Neural cell (in vitro differentiated cells): ENCODE data around the gene GABRA4. TPM values are rescaled to one million over a fixed set of nuclear protein-coding genes. Genes with fewer than 3 reads are reported as not detected.
A peak's percentile ranks its signal among the peaks of the same experiment; 100 is the strongest.

ENCODE experiments used
- H2AFZ ChIP-seq: fragments of 200-600, 300-800 bp; sonication (generic), shearing (Covaris generic); 2 replicates; pipeline ENCODE4 v1.6.0; 2014; ENCODE audit warnings: low read depth, mild to moderate bottlenecking, antibody characterized with exemption, low read length, moderate library complexity
- H3F3A ChIP-seq: fragments of 200-600 bp; shearing (Covaris generic); 2 replicates; pipeline ENCODE4 v1.6.1; 2016; ENCODE audit warnings: mild to moderate bottlenecking, moderate library complexity, mixed read lengths, antibody characterized with exemption, low read length; ENCODE audit not compliant: insufficient read depth, poor library complexity, severe bottlenecking
- H3K27ac ChIP-seq: fragments of 200-600, 300-800 bp; sonication (generic), shearing (Covaris generic); 2 replicates; pipeline ENCODE4 v1.5.1; 2014; ENCODE audit warnings: mild to moderate bottlenecking, low read length, moderate library complexity
- H3K27me3 ChIP-seq: fragments of 300-800, 200-600 bp; sonication (generic), shearing (Covaris generic); 2 replicates; pipeline ENCODE4 v1.6.0; 2014; ENCODE audit warnings: mild to moderate bottlenecking, low read depth, low read length, moderate library complexity; ENCODE audit not compliant: insufficient read depth
- H3K36me3 ChIP-seq: fragments of 300-800, 200-600 bp; sonication (generic), shearing (Covaris generic); 2 replicates; pipeline ENCODE4 v1.5.1; 2014; ENCODE audit warnings: mild to moderate bottlenecking, antibody characterized with exemption, low read length, moderate library complexity; ENCODE audit not compliant: insufficient read depth
- H3K4me2 ChIP-seq: fragments of 300-800, 200-600 bp; sonication (generic), shearing (Covaris generic); 2 replicates; pipeline ENCODE4 v1.6.0; 2014; ENCODE audit warnings: mild to moderate bottlenecking, low read length
- H3K4me3 ChIP-seq: fragments of 300-800, 200-600 bp; sonication (generic), shearing (Covaris generic); 2 replicates; pipeline ENCODE4 v1.5.1; 2014; ENCODE audit warnings: mild to moderate bottlenecking, low read length, moderate library complexity
- H3K79me2 ChIP-seq: fragments of 200-600 bp; shearing (Covaris generic); replicated peaks from 2 replicates; pipeline ENCODE4 v1.6.0; 2014; ENCODE audit warnings: mild to moderate bottlenecking, low read length, moderate library complexity; ENCODE audit not compliant: insufficient read depth
- H3K9ac ChIP-seq: fragments of 300-800, 200-600 bp; sonication (generic), shearing (Covaris generic); 2 replicates; pipeline ENCODE4 v1.6.1; 2016; ENCODE audit warnings: mild to moderate bottlenecking, low read length, mixed read lengths
- H3K9me2 ChIP-seq: fragments of 200-600 bp; shearing (Covaris generic); 2 replicates; pipeline ENCODE4 v1.6.1; 2016; ENCODE audit warnings: mild to moderate bottlenecking, low read length, mixed read lengths; ENCODE audit not compliant: insufficient read depth
- H3K9me3 ChIP-seq: fragments of 200-600, 300-800 bp; sonication (generic), shearing (Covaris generic); 2 replicates; pipeline ENCODE4 v1.6.1; 2016; ENCODE audit warnings: mild to moderate bottlenecking, mixed run types, low read length, moderate library complexity, mixed read lengths
- H4K20me1 ChIP-seq: fragments of 200-600 bp; shearing (Covaris generic); 2 replicates; pipeline ENCODE4 v1.6.1; 2016; ENCODE audit warnings: mild to moderate bottlenecking, mixed run types; ENCODE audit not compliant: insufficient read depth
- EP300 ChIP-seq: fragments of 450-650 bp; conservative IDR thresholded peaks from 2 replicates; pipeline ENCODE4 v1.6.1; 2014; ENCODE audit warnings: antibody characterized with exemption, mild to moderate bottlenecking, moderate library complexity; ENCODE audit not compliant: poor library complexity, severe bottlenecking
- EZH2 ChIP-seq: fragments of 200-600, 300-800 bp; shearing (Covaris generic), sonication (generic); IDR thresholded peaks from 2 replicates; pipeline ENCODE4 v1.6.1; 2014; ENCODE audit warnings: antibody characterized with exemption, low read length, borderline replicate concordance, mild to moderate bottlenecking; ENCODE audit not compliant: insufficient read depth, poor library complexity, severe bottlenecking
- MXI1 ChIP-seq: fragments of 450-650 bp; conservative IDR thresholded peaks from 2 replicates; pipeline ENCODE4 v1.6.1; 2014; ENCODE audit warnings: antibody characterized with exemption, mild to moderate bottlenecking; ENCODE audit not compliant: poor library complexity, severe bottlenecking
- POLR2AphosphoS5 ChIP-seq: IDR thresholded peaks from 2 replicates; pipeline ENCODE4 v1.6.1; 2012
- RAD21 ChIP-seq: fragments of 450-650 bp; conservative IDR thresholded peaks from 2 replicates; pipeline ENCODE4 v1.6.1; 2014; ENCODE audit warnings: antibody characterized with exemption, mild to moderate bottlenecking, moderate library complexity
- SMC3 ChIP-seq: fragments of 450-650 bp; conservative IDR thresholded peaks from 2 replicates; pipeline ENCODE4 v1.6.1; 2014; ENCODE audit warnings: antibody characterized with exemption, mild to moderate bottlenecking, moderate library complexity; ENCODE audit not compliant: poor library complexity
- TAF1 ChIP-seq: IDR thresholded peaks from 2 replicates; pipeline ENCODE4 v1.6.1; 2012; ENCODE audit warnings: low read depth
- polyA plus RNA-seq: library from polyadenylated mRNA; depleted of rRNA; stranded (reverse); fragments of >200 nt; gene quantifications from 2 replicates; pipeline ENCODE4 v1.2.3, GENCODE V29; 2014
- TF ChIP-seq, protein P1 (sequence below): IDR thresholded peaks from 2 replicates; pipeline ENCODE4 v1.6.1; 2012; ENCODE audit warnings: borderline replicate concordance
- TF ChIP-seq, protein P2 (sequence below): fragments of 450-650 bp; IDR thresholded peaks from 2 replicates; pipeline ENCODE4 v1.5.1; 2014; ENCODE audit warnings: antibody characterized with exemption, mild to moderate bottlenecking, moderate library complexity; ENCODE audit not compliant: poor library complexity, severe bottlenecking

Gene GABRA4
- polyA plus RNA-seq, 1 donor from 2014 or later, result 0.33 TPM

DNA sequence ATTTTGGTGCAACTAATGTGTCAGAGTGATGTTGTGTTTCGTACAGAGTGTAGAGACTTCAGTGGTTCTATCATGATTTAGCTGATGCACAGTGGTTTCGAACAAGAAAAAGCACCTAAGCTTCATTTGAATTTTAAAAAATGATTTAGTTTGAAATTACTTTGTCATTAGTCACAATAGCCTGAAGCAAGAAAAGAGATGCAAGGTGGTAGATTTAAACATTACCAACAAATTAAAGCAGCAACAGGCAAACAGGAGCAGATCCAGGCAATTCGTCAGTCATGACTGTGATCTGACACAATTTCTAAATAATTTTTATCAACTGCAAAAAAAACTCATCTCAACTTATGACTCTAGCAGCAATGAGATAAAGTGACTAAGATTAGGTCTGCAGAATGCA is 59.7 kb downstream of the GABRA4 start:
- Histone ChIP-seq H2AFZ (no peak overlapping the region), H3K36me3 (no peaks in the 10 kb centered on the region), H3K27me3 (no peaks in the 10 kb centered on the region), H3K27ac (no peak overlapping the region), H3K9me2 (no peaks in the 10 kb centered on the region), H3K79me2 (no peaks in the 10 kb centered on the region), H3K9ac (no peak overlapping the region), H3K4me2 (no peak overlapping the region), H3F3A (no peaks in the 10 kb centered on the region), H3K9me3 (no peaks in the 10 kb centered on the region), H4K20me1 (no peaks in the 10 kb centered on the region), H3K4me3 (no peak overlapping the region)
- TF ChIP-seq, protein P1, sequence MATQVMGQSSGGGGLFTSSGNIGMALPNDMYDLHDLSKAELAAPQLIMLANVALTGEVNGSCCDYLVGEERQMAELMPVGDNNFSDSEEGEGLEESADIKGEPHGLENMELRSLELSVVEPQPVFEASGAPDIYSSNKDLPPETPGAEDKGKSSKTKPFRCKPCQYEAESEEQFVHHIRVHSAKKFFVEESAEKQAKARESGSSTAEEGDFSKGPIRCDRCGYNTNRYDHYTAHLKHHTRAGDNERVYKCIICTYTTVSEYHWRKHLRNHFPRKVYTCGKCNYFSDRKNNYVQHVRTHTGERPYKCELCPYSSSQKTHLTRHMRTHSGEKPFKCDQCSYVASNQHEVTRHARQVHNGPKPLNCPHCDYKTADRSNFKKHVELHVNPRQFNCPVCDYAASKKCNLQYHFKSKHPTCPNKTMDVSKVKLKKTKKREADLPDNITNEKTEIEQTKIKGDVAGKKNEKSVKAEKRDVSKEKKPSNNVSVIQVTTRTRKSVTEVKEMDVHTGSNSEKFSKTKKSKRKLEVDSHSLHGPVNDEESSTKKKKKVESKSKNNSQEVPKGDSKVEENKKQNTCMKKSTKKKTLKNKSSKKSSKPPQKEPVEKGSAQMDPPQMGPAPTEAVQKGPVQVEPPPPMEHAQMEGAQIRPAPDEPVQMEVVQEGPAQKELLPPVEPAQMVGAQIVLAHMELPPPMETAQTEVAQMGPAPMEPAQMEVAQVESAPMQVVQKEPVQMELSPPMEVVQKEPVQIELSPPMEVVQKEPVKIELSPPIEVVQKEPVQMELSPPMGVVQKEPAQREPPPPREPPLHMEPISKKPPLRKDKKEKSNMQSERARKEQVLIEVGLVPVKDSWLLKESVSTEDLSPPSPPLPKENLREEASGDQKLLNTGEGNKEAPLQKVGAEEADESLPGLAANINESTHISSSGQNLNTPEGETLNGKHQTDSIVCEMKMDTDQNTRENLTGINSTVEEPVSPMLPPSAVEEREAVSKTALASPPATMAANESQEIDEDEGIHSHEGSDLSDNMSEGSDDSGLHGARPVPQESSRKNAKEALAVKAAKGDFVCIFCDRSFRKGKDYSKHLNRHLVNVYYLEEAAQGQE, result no peak
- TF ChIP-seq TAF1, result no peak
- no peak for TF ChIP-seq EZH2
- no peak for TF ChIP-seq RAD21
- no peak for TF ChIP-seq EP300
- no peak for TF ChIP-seq MXI1
- TF ChIP-seq POLR2AphosphoS5, result no peak
- TF ChIP-seq, protein P2, sequence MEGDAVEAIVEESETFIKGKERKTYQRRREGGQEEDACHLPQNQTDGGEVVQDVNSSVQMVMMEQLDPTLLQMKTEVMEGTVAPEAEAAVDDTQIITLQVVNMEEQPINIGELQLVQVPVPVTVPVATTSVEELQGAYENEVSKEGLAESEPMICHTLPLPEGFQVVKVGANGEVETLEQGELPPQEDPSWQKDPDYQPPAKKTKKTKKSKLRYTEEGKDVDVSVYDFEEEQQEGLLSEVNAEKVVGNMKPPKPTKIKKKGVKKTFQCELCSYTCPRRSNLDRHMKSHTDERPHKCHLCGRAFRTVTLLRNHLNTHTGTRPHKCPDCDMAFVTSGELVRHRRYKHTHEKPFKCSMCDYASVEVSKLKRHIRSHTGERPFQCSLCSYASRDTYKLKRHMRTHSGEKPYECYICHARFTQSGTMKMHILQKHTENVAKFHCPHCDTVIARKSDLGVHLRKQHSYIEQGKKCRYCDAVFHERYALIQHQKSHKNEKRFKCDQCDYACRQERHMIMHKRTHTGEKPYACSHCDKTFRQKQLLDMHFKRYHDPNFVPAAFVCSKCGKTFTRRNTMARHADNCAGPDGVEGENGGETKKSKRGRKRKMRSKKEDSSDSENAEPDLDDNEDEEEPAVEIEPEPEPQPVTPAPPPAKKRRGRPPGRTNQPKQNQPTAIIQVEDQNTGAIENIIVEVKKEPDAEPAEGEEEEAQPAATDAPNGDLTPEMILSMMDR, result no peak
- TF ChIP-seq SMC3, result no peak

DNA sequence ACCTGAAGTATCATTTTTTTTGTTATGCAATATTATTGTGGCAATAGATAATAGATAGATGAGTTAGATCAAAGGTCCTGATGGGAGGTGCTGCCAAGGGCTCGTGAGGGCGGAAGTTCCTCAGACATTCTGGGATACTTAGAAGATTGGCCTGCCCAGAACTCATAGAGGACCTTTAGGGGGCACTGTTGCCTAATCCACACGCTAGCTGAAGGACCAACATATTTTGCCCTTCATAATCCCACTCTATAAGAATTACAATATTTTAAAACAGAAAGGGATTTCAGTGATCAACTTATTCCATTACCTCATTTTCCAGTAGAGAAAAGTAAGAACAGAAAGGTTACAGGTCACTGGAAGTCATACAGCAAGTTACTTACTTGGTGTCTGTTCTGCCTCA is 61.4 kb downstream of the GABRA4 start:
- no peak overlapping the region for H3K27ac ChIP-seq
- no peak overlapping the region for H3K4me2 ChIP-seq
- no peaks in the 10 kb centered on the region for H3K27me3 ChIP-seq
- no peaks in the 10 kb centered on the region for H3F3A ChIP-seq
- H4K20me1 ChIP-seq, result no peaks in the 10 kb centered on the region
- TF ChIP-seq SMC3 (peak; percentile 30), RAD21 (peak; percentile 56), POLR2AphosphoS5 (no peak)
- TF ChIP-seq, protein P2, result peak; percentile 45
- H3K9me2 ChIP-seq, result no peaks in the 10 kb centered on the region
- no peak overlapping the region for H3K9ac ChIP-seq
- H3K9me3 ChIP-seq, result no peaks in the 10 kb centered on the region
- H3K36me3 ChIP-seq, result no peaks in the 10 kb centered on the region
- H3K4me3 ChIP-seq, result no peak overlapping the region
- no peak overlapping the region for H2AFZ ChIP-seq
- no peaks in the 10 kb centered on the region for H3K79me2 ChIP-seq
